Measurements from ENCODE around the gene FAM168A. TPM values are rescaled to one million over a fixed set of nuclear protein-coding genes. Genes with fewer than 3 reads are reported as not detected.

The FAM168A gene
- total and polyA plus RNA-seq, 9 of the 15 experiments (the other 6 are each of a cell fraction or from before 2014, with no cell fraction given): 0.44 to 7.2 (median 2.9) TPM

GRCh38 chr11:73537969-73538368 is 59.9 kb downstream of the FAM168A start (continued):
- TF ChIP-seq BDP1 (IDR thresholded peaks at IDR 0.05; ENCODE audit: insufficient read depth, insufficient read length): no peak
- no peak for TF ChIP-seq FOS (IDR thresholded peaks at IDR 0.05; ENCODE audit: extremely low read depth, insufficient read length)
- TF ChIP-seq ZNF175 (CRISPR knock-in tag; IDR thresholded peaks at IDR 0.05; ENCODE audit: low read depth): no peak
- TF ChIP-seq NCOA1 (IDR thresholded peaks at IDR 0.05; ENCODE audit: low read depth): no peak
- no peak for TF ChIP-seq TCF15 (CRISPR knock-in tag; IDR thresholded peaks at IDR 0.05)
- no peak for TF ChIP-seq ZSCAN29 (IDR thresholded peaks at IDR 0.05)
- no peak for TF ChIP-seq RCOR1 (IDR thresholded peaks at IDR 0.05; ENCODE audit: borderline replicate concordance in 1 of 2, low read depth in 2 of 2, low read length in 2 of 2)
- no peak for TF ChIP-seq POLR2AphosphoS2 (IDR thresholded peaks at IDR 0.05; ENCODE audit: low read length)

GRCh38 chr11:73536961-73537360 is 61.0 kb downstream of the FAM168A start:
- no peaks in the 10 kb centered on the region for H3K27me3 ChIP-seq (ENCODE audit: control insufficient read depth in 2 of 2, insufficient read depth in 2 of 2, low read length in 2 of 2)
- H3K27ac ChIP-seq (ENCODE audit: extremely low read depth, low read depth, low read length): no peak overlapping the region
- no peaks in the 10 kb centered on the region for H3K9me1 ChIP-seq (ENCODE audit: control insufficient read depth, insufficient read depth, low read length)
- H4K20me1 ChIP-seq (replicated peaks; ENCODE audit: control insufficient read depth, insufficient read depth, low read length): no peaks in the 10 kb centered on the region
- in situ Hi-C loops (cut with MboI) (no loop called here), intact Hi-C loops (cut with micrococcal nuclease) (no loop called here)
- ATAC-seq: no peak
- no peak for FAIRE-seq
- POLR2A ChIA-PET: interaction anchor here (0.9 to 1.7 kb wide), 3 partner anchors 12 to 21 kb away, joined by 3 read pairs; no protein-coding TSS in a partner anchor
- no peaks in the 10 kb centered on the region; a peak in 1 of 5 replicates for H3K4me1 ChIP-seq (replicated peaks in 1 of 2; ENCODE audit: control insufficient read depth in 2 of 2, insufficient read depth in 2 of 2, low read length in 2 of 2)
- WGBS (ENCODE audit: insufficient coverage, low coverage, missing lambda C conversion rate): 33% methylated on average over 2 of the region's 2 CpGs
- BruUV-seq (replicated peaks): no TSS peak
- H3K4me3 ChIP-seq: no peak overlapping the region
- H3K9me3 ChIP-seq (replicated peaks; ENCODE audit: control insufficient read depth, insufficient read depth, low read depth, low read length): no peaks in the 10 kb centered on the region
- H3K9ac ChIP-seq (ENCODE audit: insufficient read depth in 1 of 2, low read depth in 2 of 2, low read length in 2 of 2): no peak overlapping the region
- H3K36me3 ChIP-seq (ENCODE audit: control insufficient read depth, insufficient read depth, low read length): no peaks in the 10 kb centered on the region
- H3K79me2 ChIP-seq (ENCODE audit: control insufficient read depth, insufficient read depth, low read length): no peaks in the 10 kb centered on the region
- CTCF ChIA-PET (ENCODE audit: low intra/inter-chr PET ratio): no interaction called here
- no peak for DNase-seq (ENCODE audit: extremely low read depth in 1 of 4, low spot score in 3 of 4)
- H2AFZ ChIP-seq (ENCODE audit: low read depth, low read length): no peak overlapping the region
- H3K4me2 ChIP-seq (ENCODE audit: insufficient read depth, low read length): no peak overlapping the region
- no peak for TF ChIP-seq CREB3 (tag; conservative IDR thresholded peaks at IDR 0.05; ENCODE audit: low read depth)
- TF ChIP-seq RBFOX2 (IDR thresholded peaks at IDR 0.05; ENCODE audit: low read depth, low read length): no peak
- no peak for TF ChIP-seq ZNF79 (CRISPR knock-in tag; IDR thresholded peaks at IDR 0.05; ENCODE audit: low read depth)
- no peak for TF ChIP-seq E2F6 (IDR thresholded peaks at IDR 0.05; ENCODE audit: borderline replicate concordance in 1 of 2, extremely low read depth in 1 of 2, insufficient read depth in 1 of 2, insufficient read length in 1 of 2, low read depth in 1 of 2, low read length in 1 of 2, poor library complexity in 1 of 2, severe bottlenecking in 1 of 2)
- no peak for TF ChIP-seq ILK (tag; IDR thresholded peaks at IDR 0.05; ENCODE audit: borderline replicate concordance, low read depth)
- no peak for TF ChIP-seq ATF4 (CRISPR knock-in tag; IDR thresholded peaks at IDR 0.05)
